Stimulated activated naive CD8-positive, alpha-beta T cell treated with anti-CD3 and anti-CD28 coated beads, Interleukin-15, Interleukin-2, amounts not matched to agents 100 ng/mL and 50 ng/mL, for 24 hours (primary cell): Measurements from ENCODE around the gene DISP2.

Experiments
- H3K27ac Mint-ChIP-seq: one replicate; pipeline ENCODE4 v1.8.0; 2021; ENCODE audit warnings: mild to moderate bottlenecking, mixed read lengths
- H3K27me3 Mint-ChIP-seq: one replicate; pipeline ENCODE4 v1.8.0; 2021; ENCODE audit warnings: mixed read lengths
- H3K36me3 Mint-ChIP-seq: one replicate; pipeline ENCODE4 v1.8.0; 2021; ENCODE audit warnings: low read depth, mixed read lengths
- H3K4me1 Mint-ChIP-seq: one replicate; pipeline ENCODE4 v1.8.0; 2021; ENCODE audit warnings: low read depth, mixed read lengths
- H3K4me3 Mint-ChIP-seq: one replicate; pipeline ENCODE4 v1.8.0; 2021; ENCODE audit warnings: mild to moderate bottlenecking, mixed read lengths
- H3K9me3 Mint-ChIP-seq: one replicate; pipeline ENCODE4 v1.8.0; 2021; ENCODE audit warnings: mixed read lengths

DISP2 gene

DNA sequence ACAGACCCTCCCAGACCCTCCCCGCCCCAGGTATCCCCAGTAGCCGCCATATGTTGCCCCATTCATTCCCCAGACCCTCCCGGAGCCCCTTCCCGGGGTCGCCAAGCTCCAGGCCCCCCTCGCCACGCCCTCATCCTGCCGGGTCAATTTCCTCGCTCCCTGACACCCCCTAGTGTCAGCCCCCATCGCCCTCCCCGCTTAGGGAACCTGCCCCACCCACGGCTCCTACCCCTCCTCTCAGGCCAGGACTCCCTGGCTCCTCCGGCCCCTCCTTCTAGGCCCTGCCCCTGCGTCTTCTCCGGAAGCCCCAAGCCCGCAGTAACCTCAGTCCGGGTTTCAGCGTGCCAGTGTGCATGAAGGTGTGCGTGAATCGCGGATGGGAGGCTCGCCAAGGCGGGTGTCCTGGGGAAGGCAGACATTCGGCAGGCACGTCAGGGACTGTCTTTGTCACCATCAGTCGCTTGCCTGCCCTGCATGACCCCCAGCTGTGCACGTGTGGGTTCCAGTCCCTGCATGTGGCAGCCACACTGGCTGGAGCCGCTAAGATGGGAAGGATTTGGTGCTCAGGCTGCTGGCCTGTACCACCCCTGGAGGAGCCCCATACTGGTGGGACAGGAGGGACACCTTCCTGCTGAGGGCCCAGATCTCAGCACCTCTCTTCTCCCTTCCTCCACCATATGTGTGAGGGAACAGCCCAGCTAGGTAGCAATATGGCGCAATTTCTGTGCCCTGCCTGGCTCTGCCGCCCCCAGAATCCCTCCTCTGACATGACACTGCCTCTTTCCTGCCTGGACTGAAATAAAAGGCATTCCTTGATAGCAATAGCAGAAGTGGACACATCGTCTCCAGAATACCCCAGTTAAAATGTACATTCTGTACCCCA lies 693 bp downstream of the DISP2 start:
- H3K27ac Mint-ChIP-seq = no peak overlapping the region
- peaks cover 3% of the 10 kb centered on the region for H3K27me3 Mint-ChIP-seq
- H3K36me3 Mint-ChIP-seq = peaks cover 4% of the 10 kb centered on the region
- no peaks in the 10 kb centered on the region for H3K9me3 Mint-ChIP-seq
- H3K4me3 Mint-ChIP-seq = peak overlapping the region; percentile 72
- peaks cover 10% of the 10 kb centered on the region for H3K4me1 Mint-ChIP-seq

DNA sequence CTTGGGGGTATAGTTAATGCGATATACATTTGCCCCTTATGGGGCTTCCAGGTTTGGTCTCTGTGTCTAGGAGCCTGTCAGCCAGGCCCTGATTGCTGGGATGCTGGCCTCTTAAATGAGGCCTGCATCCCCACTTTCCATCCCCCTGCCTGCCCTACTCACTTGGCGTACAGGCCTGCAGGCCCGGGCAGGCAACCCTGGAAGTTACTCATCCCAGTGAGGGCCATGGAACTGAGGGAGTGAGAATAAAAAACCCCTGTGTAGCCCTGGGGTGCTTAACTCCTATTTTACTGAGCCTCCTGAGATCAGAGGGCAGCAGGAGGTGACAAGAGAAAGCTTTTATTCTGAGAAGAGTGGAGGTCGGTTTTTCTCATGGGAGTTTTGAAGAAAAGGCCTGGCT lies 2.0 kb downstream of the DISP2 start:
- Mint-ChIP-seq H3K27me3 (peaks cover 3% of the 10 kb centered on the region), H3K4me1 (peaks cover 10% of the 10 kb centered on the region), H3K4me3 (no peak overlapping the region), H3K27ac (no peak overlapping the region), H3K36me3 (peaks cover 4% of the 10 kb centered on the region), H3K9me3 (no peaks in the 10 kb centered on the region)

DNA sequence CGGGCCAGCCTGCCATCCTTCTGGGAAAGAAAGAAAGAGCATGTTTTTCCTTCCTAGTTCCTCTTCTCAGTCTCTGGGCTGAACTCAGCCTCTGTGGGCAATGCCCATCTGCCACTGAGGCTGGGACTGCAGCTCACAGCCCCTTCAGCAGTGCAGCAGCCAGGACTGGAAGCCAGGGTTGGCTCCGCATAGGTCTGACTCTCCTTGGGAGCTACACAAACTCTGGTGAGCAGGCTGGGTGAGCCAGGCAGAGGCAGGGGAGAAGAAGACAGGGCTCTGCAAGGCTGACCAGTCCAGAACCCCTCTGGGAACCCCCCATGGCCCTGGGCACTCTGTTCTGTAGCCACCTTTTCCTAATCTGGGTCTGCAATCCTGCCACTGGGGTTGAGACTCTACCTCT lies 3.6 kb downstream of the DISP2 start:
- Mint-ChIP-seq H3K9me3 (no peaks in the 10 kb centered on the region), H3K27ac (no peak overlapping the region)

DNA sequence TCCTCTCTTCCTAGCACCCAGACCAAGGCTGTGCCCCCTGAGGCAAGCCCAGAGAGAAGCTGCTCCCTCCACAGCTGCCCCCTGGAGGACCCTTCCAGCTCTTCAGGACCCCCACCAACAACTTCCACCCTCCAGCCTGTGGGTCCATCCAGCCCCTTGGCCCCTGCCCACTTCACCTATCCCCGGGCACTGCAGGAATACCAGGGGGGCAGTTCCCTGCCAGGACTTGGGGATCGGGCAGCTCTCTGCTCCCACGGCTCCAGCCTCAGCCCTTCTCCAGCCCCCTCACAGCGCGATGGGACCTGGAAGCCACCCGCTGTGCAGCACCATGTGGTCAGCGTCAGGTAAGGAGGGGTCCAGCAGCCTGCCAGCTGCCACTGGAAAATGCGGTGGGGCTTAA lies 5.6 kb downstream of the DISP2 start:
- peaks cover 22% of the 10 kb centered on the region for H3K4me1 Mint-ChIP-seq

More for the DNA sequence above, 3.6 kb downstream of the DISP2 start:
- H3K4me1 Mint-ChIP-seq = peaks cover 15% of the 10 kb centered on the region
- no peak overlapping the region for H3K4me3 Mint-ChIP-seq
- no peaks in the 10 kb centered on the region for H3K27me3 Mint-ChIP-seq
- peaks cover 4% of the 10 kb centered on the region for H3K36me3 Mint-ChIP-seq

DNA sequence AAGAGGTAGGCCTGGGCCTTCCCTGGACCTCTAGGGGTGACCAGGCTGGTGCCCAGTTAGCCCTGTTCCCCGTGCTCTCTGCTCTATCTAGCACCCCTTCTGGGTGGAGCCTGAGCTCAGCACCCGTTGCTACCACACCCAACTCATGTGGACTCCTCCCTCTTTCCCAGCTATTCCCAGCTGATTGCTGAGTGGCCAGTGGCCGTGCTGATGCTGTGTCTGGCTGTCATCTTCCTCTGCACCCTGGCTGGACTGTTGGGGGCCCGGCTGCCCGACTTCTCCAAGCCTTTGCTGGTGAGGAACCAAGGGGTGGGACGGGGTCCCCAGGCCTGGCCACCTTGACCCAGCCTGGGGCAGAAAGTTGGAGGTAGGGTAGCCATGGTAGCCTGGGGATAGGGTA lies 6.2 kb downstream of the DISP2 start:
- peaks cover 4% of the 10 kb centered on the region for H3K36me3 Mint-ChIP-seq
- no peaks in the 10 kb centered on the region for H3K27me3 Mint-ChIP-seq
- H3K4me3 Mint-ChIP-seq = no peak overlapping the region
- no peaks in the 10 kb centered on the region for H3K9me3 Mint-ChIP-seq
- H3K27ac Mint-ChIP-seq = no peak overlapping the region
- peaks cover 23% of the 10 kb centered on the region for H3K4me1 Mint-ChIP-seq

More for the DNA sequence above, 5.6 kb downstream of the DISP2 start:
- Mint-ChIP-seq H3K4me3 (no peak overlapping the region), H3K36me3 (peaks cover 4% of the 10 kb centered on the region), H3K9me3 (no peaks in the 10 kb centered on the region), H3K27ac (no peak overlapping the region), H3K27me3 (no peaks in the 10 kb centered on the region)

DNA sequence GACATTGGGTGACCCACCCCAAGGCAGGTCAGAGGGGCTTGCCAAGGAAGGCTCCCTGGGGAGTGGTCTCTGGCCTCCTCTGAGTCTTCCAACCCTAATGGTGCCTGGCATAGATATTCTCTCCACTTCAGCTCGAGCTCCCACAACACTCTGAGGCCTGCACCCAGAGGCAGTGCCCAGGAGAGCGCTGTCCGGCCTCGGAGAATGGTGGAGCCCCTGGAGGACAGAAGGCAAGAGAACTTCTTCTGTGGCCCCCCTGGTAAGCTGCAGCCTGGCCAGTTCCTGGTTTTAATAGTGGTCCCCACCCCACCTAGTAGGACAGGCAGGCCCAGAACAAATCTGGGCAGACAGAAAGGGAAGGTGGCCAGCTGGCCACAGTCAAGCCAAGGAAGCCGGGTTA lies 7.0 kb downstream of the DISP2 start:
- H3K4me3 Mint-ChIP-seq = no peak overlapping the region
- peaks cover 23% of the 10 kb centered on the region for H3K4me1 Mint-ChIP-seq
- no peak overlapping the region for H3K27ac Mint-ChIP-seq

DNA sequence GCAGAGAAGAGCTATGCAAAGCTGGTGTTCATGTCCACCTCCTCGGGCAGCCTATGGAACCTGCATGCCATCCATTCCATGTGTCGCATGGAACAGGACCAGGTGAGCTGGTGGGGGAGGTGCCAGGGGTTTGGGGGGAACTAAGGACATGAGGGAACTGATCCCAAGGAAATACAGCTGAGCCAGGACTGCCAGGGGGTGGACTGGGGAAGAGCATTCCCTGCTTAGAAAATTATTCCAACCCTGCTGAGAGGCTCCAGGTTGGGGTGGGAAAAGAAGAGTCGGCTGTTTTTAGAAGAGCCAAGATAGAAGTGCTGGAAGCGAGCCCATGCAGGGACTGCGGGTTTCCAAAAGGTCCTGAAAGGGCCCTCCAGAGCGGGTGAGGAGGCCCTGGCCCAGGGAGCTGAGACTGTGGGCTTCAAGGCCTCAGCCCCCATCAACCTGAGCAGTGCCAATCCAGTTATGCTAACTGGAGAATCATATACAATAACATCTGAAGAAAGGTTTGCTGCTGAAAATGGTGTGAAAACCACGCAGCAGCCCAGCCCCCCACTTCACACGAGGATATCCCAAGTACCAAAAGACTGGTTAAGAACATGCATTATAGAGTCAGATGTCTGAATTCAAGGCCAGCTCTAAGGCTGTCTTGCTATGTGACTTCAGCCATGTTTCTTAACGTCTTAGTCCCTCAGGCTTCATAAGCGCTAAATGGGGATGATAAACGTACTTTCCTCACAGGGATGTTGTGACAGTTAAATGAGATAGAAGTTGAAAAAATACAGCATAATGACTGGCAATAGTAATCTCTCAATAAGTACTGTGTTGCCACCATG lies 7.8 kb downstream of the DISP2 start:
- Mint-ChIP-seq H3K9me3 (no peaks in the 10 kb centered on the region), H3K4me1 (peaks cover 23% of the 10 kb centered on the region), H3K4me3 (no peak overlapping the region), H3K27me3 (no peaks in the 10 kb centered on the region), H3K36me3 (peaks cover 4% of the 10 kb centered on the region), H3K27ac (no peak overlapping the region)

More for the DNA sequence above, 7.0 kb downstream of the DISP2 start:
- Mint-ChIP-seq H3K9me3 (no peaks in the 10 kb centered on the region), H3K36me3 (peaks cover 4% of the 10 kb centered on the region), H3K27me3 (no peaks in the 10 kb centered on the region)

DNA sequence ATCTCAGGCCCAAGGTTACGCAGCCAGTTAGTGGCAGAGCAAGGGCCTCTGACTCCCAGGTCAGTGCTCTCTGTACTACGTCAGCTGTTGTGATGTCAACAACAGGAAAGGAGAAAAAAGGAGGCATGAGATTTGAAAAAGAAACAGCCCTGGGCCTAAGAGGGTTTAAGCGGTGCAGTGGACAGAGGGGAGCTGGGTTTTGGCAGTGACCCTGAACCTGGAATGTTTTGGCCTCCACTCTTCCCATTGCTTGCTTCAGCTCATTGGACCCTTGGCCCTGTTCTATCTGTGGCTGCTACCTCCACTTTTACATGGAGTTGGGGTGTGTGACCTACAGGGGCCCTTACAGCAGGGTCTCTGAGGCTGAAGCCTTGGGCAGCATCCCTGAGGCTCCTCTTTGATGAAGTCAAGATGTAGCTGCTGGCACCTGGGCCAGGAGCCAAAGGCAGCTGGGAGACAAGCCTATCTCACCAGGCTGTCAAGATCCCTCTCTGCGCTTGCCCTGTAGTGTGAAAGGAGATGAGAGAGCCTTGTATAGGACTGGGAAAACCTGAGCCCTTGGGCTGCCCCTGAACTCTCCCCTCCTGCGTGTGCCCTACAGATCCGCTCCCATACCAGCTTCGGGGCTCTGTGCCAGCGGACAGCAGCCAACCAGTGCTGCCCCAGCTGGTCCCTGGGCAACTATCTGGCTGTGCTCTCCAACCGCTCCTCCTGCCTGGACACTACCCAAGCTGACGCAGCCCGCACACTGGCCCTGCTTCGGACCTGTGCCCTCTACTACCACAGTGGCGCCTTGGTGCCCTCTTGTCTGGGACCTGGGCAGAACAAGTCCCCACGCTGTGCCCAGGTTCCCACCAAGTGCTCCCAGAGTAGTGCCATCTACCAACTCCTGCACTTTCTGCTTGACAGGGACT lies 8.7 kb downstream of the DISP2 start:
- Mint-ChIP-seq H3K27me3 (no peaks in the 10 kb centered on the region), H3K27ac (peak overlapping the region; percentile 59), H3K4me1 (peaks cover 23% of the 10 kb centered on the region), H3K4me3 (peak overlapping the region; percentile 85), H3K36me3 (peaks cover 4% of the 10 kb centered on the region), H3K9me3 (no peaks in the 10 kb centered on the region)

DNA sequence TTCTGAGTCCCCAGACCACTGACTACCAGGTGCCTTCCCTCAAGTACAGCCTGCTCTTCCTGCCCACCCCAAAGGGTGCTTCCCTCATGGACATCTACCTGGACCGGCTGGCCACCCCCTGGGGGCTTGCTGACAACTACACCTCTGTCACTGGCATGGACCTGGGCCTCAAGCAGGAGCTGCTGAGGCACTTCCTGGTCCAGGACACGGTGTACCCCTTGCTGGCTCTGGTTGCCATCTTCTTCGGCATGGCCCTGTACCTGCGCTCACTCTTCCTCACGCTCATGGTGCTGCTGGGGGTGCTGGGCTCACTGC lies 9.3 kb downstream of the DISP2 start:
- Mint-ChIP-seq H3K36me3 (peaks cover 4% of the 10 kb centered on the region), H3K27ac (peak overlapping the region; percentile 59), H3K27me3 (no peaks in the 10 kb centered on the region), H3K4me1 (peaks cover 23% of the 10 kb centered on the region), H3K9me3 (no peaks in the 10 kb centered on the region), H3K4me3 (peak overlapping the region; percentile 85)

DNA sequence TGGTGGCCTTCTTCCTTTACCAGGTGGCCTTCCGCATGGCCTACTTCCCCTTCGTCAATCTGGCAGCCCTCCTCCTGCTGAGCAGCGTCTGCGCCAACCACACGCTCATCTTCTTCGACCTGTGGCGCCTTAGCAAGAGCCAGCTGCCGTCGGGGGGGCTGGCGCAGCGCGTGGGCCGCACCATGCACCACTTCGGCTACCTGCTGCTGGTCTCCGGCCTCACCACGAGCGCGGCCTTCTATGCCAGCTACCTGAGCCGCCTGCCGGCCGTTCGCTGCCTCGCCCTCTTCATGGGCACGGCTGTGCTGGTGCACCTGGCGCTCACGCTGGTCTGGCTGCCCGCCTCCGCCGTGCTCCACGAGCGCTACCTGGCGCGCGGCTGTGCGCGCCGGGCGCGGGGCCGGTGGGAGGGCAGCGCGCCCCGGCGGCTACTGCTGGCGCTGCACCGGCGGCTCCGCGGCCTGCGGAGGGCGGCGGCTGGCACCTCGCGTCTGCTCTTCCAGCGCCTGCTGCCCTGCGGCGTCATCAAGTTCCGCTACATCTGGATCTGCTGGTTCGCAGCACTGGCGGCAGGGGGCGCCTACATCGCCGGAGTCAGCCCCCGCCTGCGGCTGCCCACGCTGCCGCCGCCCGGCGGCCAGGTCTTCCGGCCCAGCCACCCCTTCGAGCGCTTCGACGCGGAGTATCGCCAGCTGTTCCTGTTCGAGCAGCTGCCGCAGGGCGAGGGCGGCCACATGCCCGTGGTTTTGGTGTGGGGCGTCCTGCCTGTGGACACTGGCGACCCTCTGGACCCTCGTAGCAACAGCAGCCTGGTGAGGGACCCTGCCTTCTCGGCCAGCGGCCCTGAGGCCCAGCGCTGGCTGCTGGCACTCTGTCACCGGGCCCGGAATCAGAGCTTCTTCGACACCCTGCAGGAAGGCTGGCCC lies 9.9 kb downstream of the DISP2 start:
- H3K4me1 Mint-ChIP-seq = peaks cover 23% of the 10 kb centered on the region
- no peaks in the 10 kb centered on the region for H3K27me3 Mint-ChIP-seq
- H3K27ac Mint-ChIP-seq = peak overlapping the region; percentile 59
- peak overlapping the region; percentile 85 for H3K4me3 Mint-ChIP-seq
- H3K9me3 Mint-ChIP-seq = no peaks in the 10 kb centered on the region
- no peaks in the 10 kb centered on the region for H3K36me3 Mint-ChIP-seq

DNA sequence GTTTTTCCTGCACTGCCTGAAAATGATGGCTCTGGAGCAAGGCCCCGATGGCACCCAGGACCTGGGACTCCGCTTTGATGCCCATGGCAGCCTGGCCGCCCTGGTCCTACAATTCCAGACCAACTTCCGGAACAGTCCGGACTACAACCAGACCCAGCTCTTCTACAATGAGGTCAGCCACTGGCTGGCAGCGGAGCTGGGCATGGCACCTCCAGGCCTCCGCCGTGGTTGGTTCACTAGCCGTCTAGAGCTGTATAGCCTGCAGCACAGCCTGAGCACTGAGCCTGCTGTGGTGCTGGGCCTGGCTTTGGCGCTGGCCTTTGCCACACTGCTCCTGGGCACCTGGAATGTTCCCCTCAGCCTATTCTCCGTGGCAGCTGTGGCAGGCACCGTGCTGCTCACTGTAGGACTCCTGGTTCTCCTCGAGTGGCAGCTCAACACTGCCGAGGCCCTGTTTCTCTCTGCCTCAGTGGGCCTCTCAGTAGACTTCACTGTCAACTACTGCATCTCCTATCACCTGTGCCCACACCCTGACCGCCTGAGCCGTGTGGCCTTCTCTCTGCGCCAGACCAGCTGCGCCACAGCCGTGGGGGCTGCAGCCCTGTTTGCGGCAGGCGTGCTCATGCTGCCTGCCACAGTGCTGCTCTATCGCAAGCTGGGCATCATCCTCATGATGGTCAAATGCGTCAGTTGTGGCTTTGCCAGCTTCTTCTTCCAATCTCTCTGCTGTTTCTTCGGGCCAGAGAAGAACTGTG lies 10.9 kb downstream of the DISP2 start:
- Mint-ChIP-seq H3K9me3 (no peaks in the 10 kb centered on the region), H3K4me1 (peaks cover 23% of the 10 kb centered on the region), H3K36me3 (no peaks in the 10 kb centered on the region), H3K27ac (peak overlapping the region; percentile 57), H3K4me3 (no peak overlapping the region), H3K27me3 (no peaks in the 10 kb centered on the region)

DNA sequence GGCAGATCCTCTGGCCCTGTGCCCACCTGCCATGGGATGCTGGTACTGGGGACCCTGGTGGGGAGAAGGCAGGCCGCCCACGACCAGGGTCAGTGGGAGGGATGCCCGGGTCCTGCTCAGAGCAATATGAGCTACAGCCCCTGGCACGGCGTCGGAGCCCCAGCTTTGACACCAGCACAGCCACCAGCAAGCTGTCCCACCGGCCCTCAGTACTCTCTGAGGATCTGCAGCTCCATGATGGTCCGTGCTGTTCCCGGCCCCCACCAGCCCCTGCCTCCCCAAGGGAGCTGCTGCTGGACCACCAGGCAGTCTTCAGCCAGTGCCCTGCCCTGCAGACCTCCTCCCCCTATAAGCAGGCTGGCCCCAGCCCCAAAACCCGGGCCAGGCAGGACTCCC lies 11.5 kb downstream of the DISP2 start:
- Mint-ChIP-seq H3K36me3 (no peaks in the 10 kb centered on the region), H3K4me1 (peaks cover 23% of the 10 kb centered on the region), H3K27me3 (no peaks in the 10 kb centered on the region), H3K4me3 (no peak overlapping the region), H3K27ac (no peak overlapping the region), H3K9me3 (no peaks in the 10 kb centered on the region)

DNA sequence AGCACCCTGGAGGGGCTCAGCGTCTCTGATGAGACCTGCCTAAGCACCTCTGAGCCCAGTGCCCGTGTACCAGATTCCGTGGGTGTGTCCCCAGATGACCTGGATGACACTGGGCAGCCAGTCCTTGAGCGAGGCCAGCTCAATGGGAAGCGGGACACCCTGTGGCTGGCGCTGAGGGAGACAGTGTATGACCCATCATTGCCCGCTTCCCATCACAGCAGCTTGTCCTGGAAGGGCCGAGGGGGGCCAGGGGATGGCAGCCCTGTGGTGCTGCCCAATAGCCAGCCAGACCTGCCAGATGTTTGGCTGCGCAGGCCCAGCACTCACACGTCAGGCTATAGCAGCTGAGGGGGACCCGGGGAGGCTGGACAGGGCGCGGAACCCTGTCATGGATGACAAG lies 12.0 kb downstream of the DISP2 start:
- H3K9me3 Mint-ChIP-seq = no peaks in the 10 kb centered on the region
- peaks cover 23% of the 10 kb centered on the region for H3K4me1 Mint-ChIP-seq
- no peaks in the 10 kb centered on the region for H3K27me3 Mint-ChIP-seq
- no peaks in the 10 kb centered on the region for H3K36me3 Mint-ChIP-seq
- H3K27ac Mint-ChIP-seq = no peak overlapping the region
- no peak overlapping the region for H3K4me3 Mint-ChIP-seq
